ENCODE results near the gene CACNA1H. TPM values are rescaled to one million over a fixed set of nuclear protein-coding genes. Genes with fewer than 3 reads are reported as not detected.
"Not testable (repeated sequence)": the region's sequence is repeated elsewhere in the genome, so short reads cannot be mapped to it uniquely, and the experiment has no call there.

Gene CACNA1H
- total and polyA plus RNA-seq, 2 donors (not counting 3 experiments of a cell fraction or from before 2014, with no cell fraction given) = 0.03 TPM; not detected in 1

- intact Hi-C loops (cut with micrococcal nuclease) = no loop called here
- FAIRE-seq = no peak
Observed at GRCh38 chr16:1184980-1185379, 32.1 kb downstream of the CACNA1H start.

GRCh38 chr16:1185460-1186207 is 32.7 kb downstream of the CACNA1H start:
- not testable (repeated sequence) for BruUV-seq (replicated peaks)

More at GRCh38 chr16:1184980-1185379, 32.1 kb downstream of the CACNA1H start:
- ChIA-PET POLR2A (no interaction called here), CTCF (no interaction called here)
- BruUV-seq (replicated peaks) = no TSS peak
- no peak overlapping the region for H3K4me3 ChIP-seq (replicated peaks in 1 of 3; ENCODE audit: insufficient read depth in 1 of 3, low read depth in 1 of 3, low read length in 3 of 3)
- H3K9ac ChIP-seq (replicated peaks; ENCODE audit: extremely low read depth, insufficient read depth, low read length) = no peak overlapping the region
- H3K36me3 ChIP-seq (ENCODE audit: control insufficient read depth in 2 of 2, extremely low read depth in 1 of 2, insufficient read depth in 2 of 2, low read length in 2 of 2) = no peaks in the 10 kb centered on the region
- no peaks in the 10 kb centered on the region for H3K27me3 ChIP-seq (ENCODE audit: control insufficient read depth in 2 of 2, insufficient read depth in 2 of 2, low read length in 2 of 2)
- dilution Hi-C loops (cut with MboI; ENCODE audit: extremely low pct_ligation_motif_present, low sequenced_read_pairs) = no loop called here
- peaks cover 4% of the 10 kb centered on the region for H3K4me1 ChIP-seq (ENCODE audit: control insufficient read depth, extremely low read depth, insufficient read depth, low read length)
- TF ChIP-seq GATA2 (IDR thresholded peaks at IDR 0.05; ENCODE audit: insufficient read depth, insufficient read length, low read depth, low read length) (no peak), JUN (IDR thresholded peaks at IDR 0.05; ENCODE audit: borderline replicate concordance, insufficient read depth, insufficient read length, low read depth) (no peak), FOS (IDR thresholded peaks at IDR 0.05; ENCODE audit: borderline replicate concordance, insufficient read depth, low read length) (no peak), POLR2AphosphoS5 (IDR thresholded peaks at IDR 0.05; ENCODE audit: insufficient read depth, low read depth, low read length) (no peak), CTCF (IDR thresholded peaks at IDR 0.05; ENCODE audit: extremely low read depth in 1 of 2, insufficient read depth in 1 of 2, low read depth in 1 of 2, low read length in 2 of 2) (no peak), EZH2 (IDR thresholded peaks at IDR 0.05; ENCODE audit: borderline replicate concordance, low read depth, low read length, severe bottlenecking) (no peak), MYC (IDR thresholded peaks at IDR 0.05; ENCODE audit: low read depth, low read length) (no peak), MAX (IDR thresholded peaks at IDR 0.05; ENCODE audit: insufficient read depth, insufficient read length) (no peak), POLR2A (IDR thresholded peaks at IDR 0.05; ENCODE audit: low read depth, low read length) (no peak)
- H4K20me1 ChIP-seq (replicated peaks; ENCODE audit: control insufficient read depth, extremely low read depth, insufficient read depth, low read length) = no peaks in the 10 kb centered on the region
- no peak overlapping the region for H3K4me2 ChIP-seq (ENCODE audit: insufficient read depth, low read length)
- no peaks in the 10 kb centered on the region for H3K79me2 ChIP-seq (ENCODE audit: control insufficient read depth, insufficient read depth, low read length)
- H3K9me3 ChIP-seq (replicated peaks; ENCODE audit: control insufficient read depth, insufficient read depth, low read length) = no peaks in the 10 kb centered on the region
- DNase-seq (ENCODE audit: low read depth, low spot score) = no peak
- no peaks in the 10 kb centered on the region for H3K9me1 ChIP-seq (replicated peaks; ENCODE audit: control insufficient read depth, extremely low read depth, insufficient read depth, low read length)
- no peak overlapping the region for H3K27ac ChIP-seq (ENCODE audit: insufficient read depth, low read depth, low read length)
- no peak overlapping the region for H2AFZ ChIP-seq (ENCODE audit: low read depth, low read length)

More at GRCh38 chr16:1185460-1186207, 32.7 kb downstream of the CACNA1H start:
- H3K4me3 ChIP-seq (replicated peaks in 1 of 3; ENCODE audit: insufficient read depth in 1 of 3, low read depth in 1 of 3, low read length in 3 of 3); H3K9me3 ChIP-seq (replicated peaks; ENCODE audit: control insufficient read depth, insufficient read depth, low read length); FAIRE-seq; POLR2A ChIA-PET; CTCF ChIA-PET; H3K9ac ChIP-seq (replicated peaks; ENCODE audit: extremely low read depth, insufficient read depth, low read length); H3K9me1 ChIP-seq (replicated peaks; ENCODE audit: control insufficient read depth, extremely low read depth, insufficient read depth, low read length); H3K4me2 ChIP-seq (ENCODE audit: insufficient read depth, low read length); H3K27me3 ChIP-seq (ENCODE audit: control insufficient read depth in 2 of 2, insufficient read depth in 2 of 2, low read length in 2 of 2); H3K27ac ChIP-seq (ENCODE audit: insufficient read depth, low read depth, low read length); H3K4me1 ChIP-seq (ENCODE audit: control insufficient read depth, extremely low read depth, insufficient read depth, low read length); H3K36me3 ChIP-seq (ENCODE audit: control insufficient read depth in 2 of 2, extremely low read depth in 1 of 2, insufficient read depth in 2 of 2, low read length in 2 of 2); H3K79me2 ChIP-seq (ENCODE audit: control insufficient read depth, insufficient read depth, low read length); DNase-seq (ENCODE audit: low read depth, low spot score); H4K20me1 ChIP-seq (replicated peaks; ENCODE audit: control insufficient read depth, extremely low read depth, insufficient read depth, low read length); H2AFZ ChIP-seq (ENCODE audit: low read depth, low read length); intact Hi-C loops (cut with micrococcal nuclease); dilution Hi-C loops (cut with MboI; ENCODE audit: extremely low pct_ligation_motif_present, low sequenced_read_pairs): not testable (repeated sequence)

All from endothelial cell of umbilical vein (primary cell).